Thyroid gland (tissue), 4 donors: ENCODE results near the gene MARCKSL1. TPM values are rescaled to one million over a fixed set of nuclear protein-coding genes. Genes with fewer than 3 reads are reported as not detected.
A peak's percentile ranks its signal among the peaks of the same experiment; 100 is the strongest.

Experiments
- DNase-seq, 2 donors: peaks; one replicate each; pipeline ENCODE4 v3.0.0-alpha.2; 2019
- H3K27ac ChIP-seq, 3 donors: fragments of 200-600 bp; sonication (generic); 1 replicate in 2 of 3; 2 replicates in 1 of 3; pipeline ENCODE4 v1.5.1; 2016 to 2019; ENCODE audit warnings: mild to moderate bottlenecking in 1 of 3, moderate library complexity in 1 of 3
- H3K27me3 ChIP-seq: fragments of 200-600 bp; sonication (generic); one replicate; pipeline ENCODE4 v1.5.1; 2019
- H3K36me3 ChIP-seq, 2 donors: fragments of 200-600 bp; sonication (generic); one replicate each; pipeline ENCODE4 v1.5.1; 2016 to 2019
- H3K4me1 ChIP-seq, 2 donors: fragments of 200-600 bp; sonication (generic); one replicate each; pipeline ENCODE4 v1.5.1; 2017 to 2019
- H3K4me3 ChIP-seq, 3 donors: fragments of 200-600 bp; sonication (generic); replicated peaks in 1 of 3; 1 replicate in 2 of 3; 2 replicates in 1 of 3; pipeline ENCODE4 v1.5.1; 2016; ENCODE audit warnings: mild to moderate bottlenecking in 1 of 3
- H3K9me3 ChIP-seq: fragments of 200-600 bp; sonication (generic); one replicate; pipeline ENCODE4 v1.5.1; 2017
- CTCF ChIP-seq, 6 experiments: fragments of 200-600 bp in 3 of 6; fragments of 450-650 bp in 3 of 6; sonication (generic) in 3 of 6; IDR thresholded peaks; one replicate each; pipeline ENCODE4 v1.5.1; 2016 to 2019; ENCODE audit warnings: antibody characterized with exemption in 6 of 6, mild to moderate bottlenecking in 2 of 6, inconsistent platforms in 1 of 6, moderate library complexity in 1 of 6
- POLR2A ChIP-seq, 2 donors: fragments of 450-650 bp; IDR thresholded peaks; one replicate each; pipeline ENCODE4 v1.6.1; 2017; ENCODE audit warnings: antibody characterized with exemption in 2 of 2, mild to moderate bottlenecking in 2 of 2, moderate library complexity in 1 of 2
- WGBS, 2 donors: methylation state at CpG; one replicate each; pipeline ENCODE4 v1.1.5; 2017; 5-methylcytosine and 5-hydroxymethylcytosine counted together
- intact Hi-C: fragments of 100-400 bp; cut with DNase I; formaldehyde crosslinking; loops from one replicate; pipeline ENCODE4 v1.15.1; 2023
- total RNA-seq, 4 donors: library from RNA; depleted of rRNA; stranded (reverse); fragments of >200 nt; gene quantifications; one replicate each; pipeline ENCODE4 v1.2.3, GENCODE V29; 2016

MARCKSL1 gene
- total RNA-seq, 4 donors from 2014 or later = 62.1 to 97.3 (median 70.6) TPM

DNA sequence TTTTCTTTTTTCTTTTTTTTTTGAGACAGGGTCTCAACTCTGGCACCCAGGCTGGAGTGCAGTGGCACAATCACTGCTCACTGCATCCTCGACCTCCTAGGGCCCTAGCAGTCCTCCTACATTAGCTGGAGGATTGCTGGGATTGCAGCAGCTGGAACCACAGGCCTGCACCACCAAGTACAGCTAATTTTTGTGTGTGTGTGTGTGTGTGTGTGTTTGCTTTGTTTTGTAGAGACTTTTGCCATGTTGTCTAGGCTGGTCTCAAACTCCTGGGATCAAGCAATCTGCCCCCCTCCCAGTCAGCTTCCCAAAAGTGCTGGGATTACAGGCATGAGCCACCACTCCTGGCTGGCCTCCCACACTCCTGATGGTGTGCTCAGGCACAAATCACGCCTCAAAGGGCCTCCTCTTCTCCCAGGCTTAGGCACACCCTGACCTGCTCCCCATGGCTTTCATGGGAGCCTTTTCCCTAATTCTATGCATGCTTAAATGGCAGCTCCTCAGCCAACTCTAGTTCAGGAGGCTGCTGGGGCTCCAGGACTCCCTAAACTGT lies 16.9 kb upstream of the MARCKSL1 start:
- Histone ChIP-seq H3K4me1 (peaks cover 19 to 44% of the 10 kb centered on the region in 2 donors), H3K27me3 (no peaks in the 10 kb centered on the region), H3K27ac (peak overlapping the region in 2 of 3 donors; percentile 12 to 89), H3K36me3 (no peaks in the 10 kb centered on the region), H3K9me3 (no peaks in the 10 kb centered on the region), H3K4me3 (peak overlapping the region in 1 of 3 donors; percentile 62)
- intact Hi-C loops = no loop called here
- TF ChIP-seq CTCF (IDR thresholded peaks at IDR 0.05) = no peak
- TF ChIP-seq POLR2A (IDR thresholded peaks at IDR 0.05) = no peak
- 80 to 81% methylated on average over 2 of the region's 2 CpGs for WGBS, 2 donors
- no peak for DNase-seq

GRCh38 chr1:32352239-32352745 lies 16.3 kb upstream of the MARCKSL1 start:
- WGBS, 2 donors = 30 to 61% methylated on average over 4 to 8 of the region's 8 CpGs
- Histone ChIP-seq H3K27me3 (no peaks in the 10 kb centered on the region), H3K4me1 (peaks cover 19 to 45% of the 10 kb centered on the region in 2 donors)

DNA sequence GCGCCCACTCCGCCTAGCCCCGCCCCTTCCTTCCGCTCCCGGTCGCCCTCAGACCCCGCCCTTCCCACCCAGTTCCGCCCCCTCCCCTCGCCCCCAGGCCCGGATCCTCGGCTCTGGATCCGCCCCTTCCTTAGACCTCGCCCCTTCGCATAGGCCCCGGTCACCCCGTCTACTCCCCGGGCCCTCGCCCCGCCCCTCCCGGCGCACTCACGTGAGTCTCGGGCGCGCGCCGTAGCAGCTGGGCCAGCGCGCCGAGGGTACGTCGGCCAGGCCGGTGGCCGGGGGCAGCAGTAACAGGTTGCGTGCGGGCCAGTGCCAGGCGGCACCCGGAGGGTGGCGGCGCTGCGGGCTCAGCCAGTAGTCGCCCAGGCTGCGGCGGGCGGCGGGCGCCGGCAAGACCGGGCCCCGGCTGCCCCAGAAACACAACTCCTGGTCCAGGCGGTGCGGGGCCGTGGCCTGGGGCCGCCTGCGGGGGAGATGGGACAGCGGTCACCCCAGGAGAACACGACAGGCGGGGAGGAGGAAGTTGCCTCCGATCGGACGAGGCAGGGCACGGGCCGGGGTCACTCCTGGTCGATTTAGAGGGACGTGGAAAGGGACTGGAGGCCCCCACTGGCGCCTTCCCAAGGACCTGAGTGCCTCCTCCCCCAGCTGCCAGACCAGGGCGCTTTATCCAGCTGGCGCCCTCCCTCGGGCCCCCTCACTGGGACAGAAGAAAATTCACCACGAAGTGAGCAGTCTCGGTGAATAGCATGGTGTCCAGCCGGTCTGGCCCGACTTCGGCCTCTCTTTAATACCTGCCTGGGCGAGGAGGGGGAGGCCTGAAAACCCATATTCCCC lies 15.6 kb upstream of the MARCKSL1 start:
- 0 to 1% methylated on average over 8 to 20 of the region's 75 CpGs for WGBS, 2 donors
- no peaks in the 10 kb centered on the region for H3K27me3 ChIP-seq
- peak; percentile 96 to 97 for DNase-seq
- H3K36me3 ChIP-seq = no peaks in the 10 kb centered on the region
- TF ChIP-seq CTCF (IDR thresholded peaks at IDR 0.05) (peak in 2 of 6 experiments; percentile 7 to 12), POLR2A (IDR thresholded peaks at IDR 0.05) (peak; percentile 82 to 96)
- no peaks in the 10 kb centered on the region for H3K9me3 ChIP-seq
- H3K4me1 ChIP-seq = peaks cover 19 to 52% of the 10 kb centered on the region in 2 donors
- peak overlapping the region; percentile 86 to 94 (median 89) for H3K27ac ChIP-seq
- peak overlapping the region; percentile 34 to 62 (median 41) for H3K4me3 ChIP-seq
- intact Hi-C loops = no loop called here

More at GRCh38 chr1:32352239-32352745, 16.3 kb upstream of the MARCKSL1 start:
- Histone ChIP-seq H3K36me3 (no peaks in the 10 kb centered on the region), H3K4me3 (peak overlapping the region in 2 of 3 donors; percentile 34 to 62), H3K9me3 (no peaks in the 10 kb centered on the region), H3K27ac (peak overlapping the region; percentile 86 to 94 (median 89))
- no peak for TF ChIP-seq CTCF (IDR thresholded peaks at IDR 0.05)
- TF ChIP-seq POLR2A (IDR thresholded peaks at IDR 0.05) = no peak
- DNase-seq = no peak
- intact Hi-C loops = no loop called here

DNA sequence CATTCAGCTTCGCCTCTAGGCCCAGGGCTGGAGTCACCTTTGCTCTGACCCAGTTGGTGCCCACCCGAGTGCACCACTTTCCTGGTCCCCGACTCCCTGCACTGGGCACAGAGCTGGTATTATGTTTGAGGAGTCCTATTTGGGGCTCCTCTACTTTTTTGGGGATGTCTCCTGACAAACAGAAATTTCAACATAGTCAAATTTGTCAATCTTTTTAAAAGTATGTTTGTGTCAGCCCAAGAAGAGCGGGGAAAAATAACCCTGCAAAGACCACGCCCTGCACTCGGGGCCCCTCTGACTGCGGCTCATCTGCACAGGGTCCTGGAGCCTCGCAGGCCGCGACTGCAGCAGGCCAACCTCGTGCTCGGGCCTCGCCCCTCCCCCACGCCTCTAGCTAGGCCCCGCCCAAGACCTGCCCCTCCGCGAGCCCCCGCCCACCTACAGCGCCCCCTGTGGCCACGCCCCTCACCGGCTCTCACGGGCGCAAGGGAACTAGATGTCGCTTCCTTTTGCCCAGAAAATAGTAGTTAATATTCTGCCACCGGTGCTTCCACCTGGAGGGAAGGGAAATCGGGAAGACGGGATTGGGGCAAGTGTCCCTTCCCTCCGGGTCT lies 14.9 kb upstream of the MARCKSL1 start:
- WGBS, 2 donors = 32 to 52% methylated on average over 11 to 21 of the region's 28 CpGs
- H3K9me3 ChIP-seq = no peaks in the 10 kb centered on the region
- intact Hi-C loops = no loop called here
- H3K36me3 ChIP-seq = no peaks in the 10 kb centered on the region
- peak overlapping the region in 2 of 3 donors; percentile 34 to 62 for H3K4me3 ChIP-seq
- no peaks in the 10 kb centered on the region for H3K27me3 ChIP-seq
- DNase-seq = no peak
- peaks cover 21 to 59% of the 10 kb centered on the region in 2 donors for H3K4me1 ChIP-seq
- peak overlapping the region; percentile 86 to 94 (median 89) for H3K27ac ChIP-seq
- TF ChIP-seq POLR2A (IDR thresholded peaks at IDR 0.05) (no peak), CTCF (IDR thresholded peaks at IDR 0.05) (peak; percentile 17 to 73 (median 52))
